DOHH2 (cell line): ENCODE data around the gene CHD8.

Source experiments
- CTCF ChIP-seq: fragments of 200-600 bp; sonication (generic); IDR thresholded peaks from one replicate; pipeline ENCODE4 v1.5.1; 2014; ENCODE audit warnings: antibody characterized with exemption, mild to moderate bottlenecking, low read depth, low read length; ENCODE audit not compliant: poor library complexity, severe bottlenecking
- EZH2phosphoT487 ChIP-seq: fragments of 200-600 bp; sonication (generic); IDR thresholded peaks from 2 replicates; pipeline ENCODE4 v1.6.1; 2017; ENCODE audit warnings: borderline replicate concordance, mild to moderate bottlenecking, antibody characterized with exemption, low read length, moderate library complexity, mixed read lengths

- TF ChIP-seq CTCF (no peak), EZH2phosphoT487 (no peak)
Observed at GRCh38 chr14:21343035-21343794, 112.7 kb downstream of the CHD8 start.
